ENCODE results near the gene RASSF1. TPM values are rescaled to one million over a fixed set of nuclear protein-coding genes. Genes with fewer than 3 reads are reported as not detected.

Gene RASSF1
- polyA plus RNA-seq, 1 donor from 2014 or later: 51.4 TPM

GRCh38 chr3:50320853-50321335 is 19.7 kb downstream of the RASSF1 start:
- TF ChIP-seq EP300 (conservative IDR thresholded peaks at IDR 0.05; ENCODE audit: poor library complexity, severe bottlenecking) (peak; percentile 77), EZH2 (IDR thresholded peaks at IDR 0.05; ENCODE audit: borderline replicate concordance, insufficient read depth, low read length, poor library complexity, severe bottlenecking) (no peak), REST (IDR thresholded peaks at IDR 0.05; ENCODE audit: borderline replicate concordance) (peak; percentile 79), POLR2AphosphoS5 (IDR thresholded peaks at IDR 0.05) (peak; percentile 80), RAD21 (conservative IDR thresholded peaks at IDR 0.05) (no peak), MXI1 (conservative IDR thresholded peaks at IDR 0.05; ENCODE audit: poor library complexity, severe bottlenecking) (peak; percentile 94), CTCF (IDR thresholded peaks at IDR 0.05; ENCODE audit: poor library complexity, severe bottlenecking) (no peak), TAF1 (IDR thresholded peaks at IDR 0.05; ENCODE audit: low read depth) (peak; percentile 28), SMC3 (conservative IDR thresholded peaks at IDR 0.05; ENCODE audit: poor library complexity) (peak; percentile 45)
- H3F3A ChIP-seq (ENCODE audit: insufficient read depth, low read length, poor library complexity, severe bottlenecking): no peaks in the 10 kb centered on the region
- peaks cover 23% of the 10 kb centered on the region for H3K79me2 ChIP-seq (replicated peaks; ENCODE audit: insufficient read depth, low read length)
- peak overlapping the region; percentile 93 for H3K4me3 ChIP-seq (ENCODE audit: low read length)
- H4K20me1 ChIP-seq (ENCODE audit: insufficient read depth): no peaks in the 10 kb centered on the region
- no peaks in the 10 kb centered on the region for H3K9me2 ChIP-seq (ENCODE audit: insufficient read depth, low read length)
- no peaks in the 10 kb centered on the region for H3K27me3 ChIP-seq (ENCODE audit: insufficient read depth, low read depth, low read length)
- no peaks in the 10 kb centered on the region for H3K36me3 ChIP-seq (ENCODE audit: insufficient read depth, low read length)
- H3K9me3 ChIP-seq (ENCODE audit: low read length): no peaks in the 10 kb centered on the region
- peak overlapping the region; percentile 94 for H3K27ac ChIP-seq (ENCODE audit: low read length)
- peak overlapping the region; percentile 87 for H3K4me2 ChIP-seq (ENCODE audit: low read length)
- H3K9ac ChIP-seq (ENCODE audit: low read length): peak overlapping the region; percentile 96
- peak overlapping the region; percentile 85 for H2AFZ ChIP-seq (ENCODE audit: low read depth, low read length)

GRCh38 chr3:50319894-50320625 is 20.6 kb downstream of the RASSF1 start:
- no peaks in the 10 kb centered on the region for H3K27me3 ChIP-seq (ENCODE audit: insufficient read depth, low read depth, low read length)
- H3K9me3 ChIP-seq (ENCODE audit: low read length): no peaks in the 10 kb centered on the region
- peak overlapping the region; percentile 96 for H3K9ac ChIP-seq (ENCODE audit: low read length)
- H2AFZ ChIP-seq (ENCODE audit: low read depth, low read length): peak overlapping the region; percentile 54
- TF ChIP-seq EP300 (conservative IDR thresholded peaks at IDR 0.05; ENCODE audit: poor library complexity, severe bottlenecking) (no peak), REST (IDR thresholded peaks at IDR 0.05; ENCODE audit: borderline replicate concordance) (no peak)
- H3K79me2 ChIP-seq (replicated peaks; ENCODE audit: insufficient read depth, low read length): peaks cover 23% of the 10 kb centered on the region
- H4K20me1 ChIP-seq (ENCODE audit: insufficient read depth): no peaks in the 10 kb centered on the region
- H3K4me3 ChIP-seq (ENCODE audit: low read length): peak overlapping the region; percentile 93
- no peaks in the 10 kb centered on the region for H3K9me2 ChIP-seq (ENCODE audit: insufficient read depth, low read length)
- no peaks in the 10 kb centered on the region for H3K36me3 ChIP-seq (ENCODE audit: insufficient read depth, low read length)
- H3K27ac ChIP-seq (ENCODE audit: low read length): peak overlapping the region; percentile 94
- H3K4me2 ChIP-seq (ENCODE audit: low read length): peak overlapping the region; percentile 87
- H3F3A ChIP-seq (ENCODE audit: insufficient read depth, low read length, poor library complexity, severe bottlenecking): no peaks in the 10 kb centered on the region
